SK-N-SH (cell line): Measurements from ENCODE around the gene SH3RF1.

ENCODE experiments used
- CTCF ChIP-seq: fragments of 200-600 bp; sonication (generic); IDR thresholded peaks from 2 replicates; pipeline ENCODE4 v1.6.1; 2017; ENCODE audit warnings: antibody characterized with exemption, mild to moderate bottlenecking, moderate library complexity
- EP300 ChIP-seq, 2 experiments: IDR thresholded peaks; 2 replicates each; pipeline versions ENCODE4 v1.4.0 to v1.6.1; 2012; ENCODE audit warnings: borderline replicate concordance in 1 of 2, low read depth in 1 of 2, low read length in 1 of 2
- FOXJ3 ChIP-seq: sonication (generic); formaldehyde crosslinking; IDR thresholded peaks from 2 replicates; pipeline ENCODE4 v1.5.1; 2020; ENCODE audit warnings: mild to moderate bottlenecking, missing genetic modification reagents
- JUND ChIP-seq: IDR thresholded peaks from 2 replicates; pipeline ENCODE4 v1.4.0; 2012
- MAX ChIP-seq: IDR thresholded peaks from 2 replicates; pipeline ENCODE4 v1.4.0; 2012; ENCODE audit warnings: low read depth
- MXI1 ChIP-seq: IDR thresholded peaks from 2 replicates; pipeline ENCODE4 v1.6.1; 2012; ENCODE audit warnings: mild to moderate bottlenecking, low read depth, low read length, improper control_type of control experiment
- POLR2AphosphoS5 ChIP-seq: IDR thresholded peaks from 2 replicates; pipeline ENCODE4 v1.6.1; 2012; ENCODE audit warnings: low read depth, low read length
- TAF1 ChIP-seq: IDR thresholded peaks from 2 replicates; pipeline ENCODE4 v1.6.1; 2012; ENCODE audit warnings: low read depth, mild to moderate bottlenecking, low read length, moderate library complexity, borderline replicate concordance
- USF1 ChIP-seq: IDR thresholded peaks from 2 replicates; pipeline ENCODE4 v1.4.0; 2012; ENCODE audit warnings: low read depth, borderline replicate concordance
- YY1 ChIP-seq: IDR thresholded peaks from 2 replicates; pipeline ENCODE4 v1.4.0; 2012; ENCODE audit warnings: low read depth, mild to moderate bottlenecking
- ZBTB33 ChIP-seq: IDR thresholded peaks from 2 replicates; pipeline ENCODE4 v1.4.0; 2012; ENCODE audit warnings: low read depth, borderline replicate concordance

- no peak for TF ChIP-seq FOXJ3
- no peak for TF ChIP-seq CTCF
- no peak for TF ChIP-seq POLR2AphosphoS5
- TF ChIP-seq TAF1, result no peak
- no peak for TF ChIP-seq EP300 (IDR thresholded peaks at IDR 0.05; ENCODE audit: borderline replicate concordance in 1 of 2, low read depth in 1 of 2, low read length in 1 of 2)
- TF ChIP-seq USF1, result no peak
- TF ChIP-seq YY1, result no peak
- TF ChIP-seq ZBTB33, result no peak
- no peak for TF ChIP-seq MXI1
- TF ChIP-seq JUND, result no peak
- no peak for TF ChIP-seq MAX
Measured at GRCh38 chr4:169205744-169206080, 65.0 kb downstream of the SH3RF1 start.
